Gastrocnemius medialis (tissue), 4 donors: ENCODE data around the gene IMPA2. TPM values are rescaled to one million over a fixed set of nuclear protein-coding genes. Genes with fewer than 3 reads are reported as not detected.
"Not testable (repeated sequence)": the region's sequence is repeated elsewhere in the genome, so short reads cannot be mapped to it uniquely, and the experiment has no call there.

Experiments used
- ATAC-seq, 2 donors: fragments of 150-250 bp; one replicate each; pipeline ENCODE4 v1.9.1; 2016
- DNase-seq, 2 donors: peaks; one replicate each; pipeline ENCODE4 v3.0.0-alpha.2; 2019
- H3K27ac ChIP-seq, 4 donors: fragments of 200-600 bp; sonication (generic); 1 replicate in 1 of 4; 2 replicates in 3 of 4; pipeline ENCODE4 v1.5.1; 2016 to 2018; ENCODE audit warnings: mild to moderate bottlenecking in 2 of 4, moderate library complexity in 1 of 4
- H3K27me3 ChIP-seq, 3 donors: fragments of 200-600 bp; sonication (generic) in 2 of 3; 1 replicate in 1 of 3; 2 replicates in 2 of 3; pipeline versions ENCODE4 v1.5.1 to v1.6.0; 2016 to 2019; ENCODE audit warnings: mild to moderate bottlenecking in 1 of 3, moderate library complexity in 1 of 3
- H3K36me3 ChIP-seq, 2 donors: fragments of 200-600 bp; sonication (generic) in 1 of 2; one replicate each; pipeline ENCODE4 v1.5.1; 2017 to 2018
- H3K4me1 ChIP-seq, 2 donors: fragments of 200-600 bp; sonication (generic) in 1 of 2; one replicate each; pipeline ENCODE4 v1.5.1; 2016 to 2017; ENCODE audit warnings: mild to moderate bottlenecking in 2 of 2
- H3K4me3 ChIP-seq, 4 donors: fragments of 200-600 bp; sonication (generic) in 3 of 4; 1 replicate in 1 of 4; 2 replicates in 3 of 4; pipeline ENCODE4 v1.5.1; 2016 to 2019; ENCODE audit warnings: mild to moderate bottlenecking in 2 of 4
- H3K9me3 ChIP-seq, 3 donors: fragments of 200-600 bp; sonication (generic) in 2 of 3; 1 replicate in 1 of 3; 2 replicates in 2 of 3; pipeline ENCODE4 v1.5.1; 2016 to 2019
- CTCF ChIP-seq, 5 experiments: fragments of 450-650 bp in 3 of 5; fragments of 200-600 bp in 2 of 5; sonication (generic) in 2 of 5; IDR thresholded peaks in 4 of 5; conservative IDR thresholded peaks in 1 of 5; 1 replicate in 4 of 5; 2 replicates in 1 of 5; pipeline ENCODE4 v1.5.1; 2016 to 2019; ENCODE audit warnings: antibody characterized with exemption in 5 of 5, mild to moderate bottlenecking in 3 of 5, moderate library complexity in 3 of 5
- POLR2A ChIP-seq, 2 donors: fragments of 450-650 bp; IDR thresholded peaks; one replicate each; pipeline ENCODE4 v1.6.1; 2017; ENCODE audit warnings: antibody characterized with exemption in 2 of 2, mild to moderate bottlenecking in 2 of 2, moderate library complexity in 2 of 2
- in situ Hi-C, 4 donors: fragments of 200-750 bp; cut with MboI; loops; one replicate each; pipeline versions ENCODE4 v1.15.0 to v1.8.0; 2017; ENCODE audit warnings: low sequenced_read_pairs in 4 of 4
- intact Hi-C: fragments of 100-400 bp; cut with DNase I; formaldehyde crosslinking; loops from one replicate; pipeline ENCODE4 v1.15.1; 2023; ENCODE audit warnings: low total_unique reads
- total RNA-seq, 4 donors: library from RNA; depleted of rRNA; stranded (reverse); fragments of >200 nt; gene quantifications; one replicate each; pipeline versions ENCODE4 v1.1.0 to v1.2.3, GENCODE V29; 2016

Gene IMPA2
- total RNA-seq, 4 donors from 2014 or later: 245 to 391 (median 274) TPM

GRCh38 chr18:11953113-11953512, 28.2 kb upstream of the IMPA2 start:
- TF ChIP-seq CTCF (IDR thresholded peaks at IDR 0.05 in 4 of 5, conservative IDR thresholded peaks at IDR 0.05 in 1 of 5) (no peak), POLR2A (IDR thresholded peaks at IDR 0.05) (no peak)
- H3K27me3 ChIP-seq: no peaks in the 10 kb centered on the region
- ATAC-seq: no peak
- no peak overlapping the region for H3K4me3 ChIP-seq
- H3K9me3 ChIP-seq: no peaks in the 10 kb centered on the region
- peaks cover 8% of the 10 kb centered on the region in 2 donors for H3K4me1 ChIP-seq
- in situ Hi-C loops: no loop called here
- no peak overlapping the region for H3K27ac ChIP-seq
- no peak for DNase-seq
- H3K36me3 ChIP-seq: no peaks in the 10 kb centered on the region
- intact Hi-C loops: no loop called here

- in situ Hi-C loops: no loop called here
- H3K36me3 ChIP-seq: no peaks in the 10 kb centered on the region
- TF ChIP-seq CTCF (IDR thresholded peaks at IDR 0.05 in 4 of 5, conservative IDR thresholded peaks at IDR 0.05 in 1 of 5) (no peak), POLR2A (IDR thresholded peaks at IDR 0.05) (no peak)
- intact Hi-C loops: no loop called here
- no peaks in the 10 kb centered on the region for H3K9me3 ChIP-seq
- H3K27ac ChIP-seq: peak overlapping the region in 3 of 4 donors; percentile 51 to 70 (median 61)
- H3K4me1 ChIP-seq: peaks cover 6 to 7% of the 10 kb centered on the region in 2 donors
- no peaks in the 10 kb centered on the region for H3K27me3 ChIP-seq
- DNase-seq (peak in 1 of 2 donors; percentile 47), ATAC-seq (no peak)
- no peak overlapping the region for H3K4me3 ChIP-seq
These were observed 25.9 kb upstream of the IMPA2 start for GRCh38 chr18:11955239-11956029.

GRCh38 chr18:11956371-11957308, 24.7 kb upstream of the IMPA2 start:
- ATAC-seq (no peak), DNase-seq (no peak)
- TF ChIP-seq CTCF (IDR thresholded peaks at IDR 0.05 in 4 of 5, conservative IDR thresholded peaks at IDR 0.05 in 1 of 5) (no peak), POLR2A (IDR thresholded peaks at IDR 0.05) (no peak)
- Histone ChIP-seq H3K4me1 (peaks cover 0 to 7% of the 10 kb centered on the region in 2 donors), H3K4me3 (no peak overlapping the region), H3K27ac (no peak overlapping the region), H3K9me3 (no peaks in the 10 kb centered on the region), H3K36me3 (no peaks in the 10 kb centered on the region), H3K27me3 (no peaks in the 10 kb centered on the region)
- intact Hi-C loops (no loop called here), in situ Hi-C loops (no loop called here)

GRCh38 chr18:11957636-11958035, 23.7 kb upstream of the IMPA2 start:
- intact Hi-C loops: no loop called here
- DNase-seq (no peak), ATAC-seq (no peak)
- no peak overlapping the region for H3K4me3 ChIP-seq
- H3K27ac ChIP-seq: no peak overlapping the region
- TF ChIP-seq POLR2A (IDR thresholded peaks at IDR 0.05) (no peak), CTCF (IDR thresholded peaks at IDR 0.05 in 4 of 5, conservative IDR thresholded peaks at IDR 0.05 in 1 of 5) (no peak)
- no peaks in the 10 kb centered on the region for H3K9me3 ChIP-seq
- no peaks in the 10 kb centered on the region for H3K36me3 ChIP-seq
- H3K4me1 ChIP-seq: peaks cover 0 to 7% of the 10 kb centered on the region in 2 donors
- H3K27me3 ChIP-seq: no peaks in the 10 kb centered on the region
- in situ Hi-C loops: no loop called here

- DNase-seq, ATAC-seq, intact Hi-C loops, H3K9me3 ChIP-seq, H3K4me1 ChIP-seq, in situ Hi-C loops, H3K4me3 ChIP-seq, H3K27ac ChIP-seq, H3K36me3 ChIP-seq, H3K27me3 ChIP-seq: not testable (repeated sequence)
These were observed 21.7 kb upstream of the IMPA2 start for GRCh38 chr18:11959651-11960050.
